Stimulated activated effector memory CD8-positive, alpha-beta T cell treated with anti-CD3 and anti-CD28 coated beads, Interleukin-12 subunit alpha, Interleukin-12 subunit beta, amount 100 ng/mL, for 72 hours (primary cell): ENCODE data around the gene CAMK2D.
A peak's percentile ranks its signal among the peaks of the same experiment; 100 is the strongest.

Experiments
- ATAC-seq: fragments of 150-1000 bp; cut with Tn5 transposase; 2 replicates; pipeline ENCODE4 v1.10.0; 2021
- DNase-seq, 2 donors: peaks; one replicate each; pipeline ENCODE4 v3.0.0; 2021 to 2022; ENCODE audit warnings: low spot score in 2 of 2
- H3K27ac Mint-ChIP-seq: one replicate; pipeline ENCODE4 v1.8.0; 2022; ENCODE audit warnings: mild to moderate bottlenecking, mixed read lengths
- H3K36me3 Mint-ChIP-seq: one replicate; pipeline ENCODE4 v1.8.0; 2022; ENCODE audit warnings: mild to moderate bottlenecking, mixed read lengths
- H3K4me1 Mint-ChIP-seq: one replicate; pipeline ENCODE4 v1.8.0; 2022; ENCODE audit warnings: mixed read lengths
- H3K4me3 Mint-ChIP-seq: one replicate; pipeline ENCODE4 v1.8.0; 2022; ENCODE audit warnings: mild to moderate bottlenecking, mixed read lengths
- H3K9me3 Mint-ChIP-seq: one replicate; pipeline ENCODE4 v1.8.0; 2022; ENCODE audit warnings: mixed read lengths

CAMK2D gene

DNA sequence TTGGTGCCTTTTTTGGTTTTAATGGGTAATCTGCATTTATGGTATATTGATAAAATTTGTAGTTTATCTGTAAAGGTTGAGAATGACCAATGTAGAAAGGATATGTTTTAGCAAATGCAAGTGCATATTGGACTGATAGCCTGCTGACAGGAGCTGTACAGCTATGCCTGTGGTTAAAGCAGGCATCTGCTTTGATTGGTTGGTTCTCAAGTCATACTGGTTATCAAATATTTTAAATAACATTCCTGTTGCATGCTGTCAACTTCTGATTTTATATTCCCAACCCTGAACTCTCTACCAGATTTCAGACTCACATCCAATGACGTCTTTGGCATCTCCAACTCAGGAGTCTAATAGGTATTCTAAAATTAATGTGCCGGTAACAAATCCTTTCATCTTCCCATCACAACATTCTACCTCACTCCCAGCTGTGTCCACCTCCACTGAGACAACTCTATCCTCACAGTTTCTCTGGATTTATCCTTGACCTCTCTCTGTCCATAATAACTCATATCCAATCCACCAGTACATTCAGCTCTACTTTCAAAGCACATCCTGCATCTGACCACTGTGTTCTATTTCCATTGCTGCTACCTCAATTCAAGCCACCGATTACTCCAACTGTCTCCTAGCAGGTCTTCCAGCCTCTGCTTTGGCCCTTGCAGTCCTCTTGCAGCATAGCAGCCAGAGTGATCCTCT is 125.7 kb downstream of the CAMK2D start:
- peak; percentile 15 for ATAC-seq

GRCh38 chr4:113634081-113634969 is 127.2 kb downstream of the CAMK2D start:
- peaks cover 6% of the 10 kb centered on the region for H3K36me3 Mint-ChIP-seq
- ATAC-seq (no peak), DNase-seq (no peak)
- H3K4me3 Mint-ChIP-seq: no peak overlapping the region
- H3K4me1 Mint-ChIP-seq: peaks cover 29% of the 10 kb centered on the region
- no peak overlapping the region for H3K27ac Mint-ChIP-seq
- no peaks in the 10 kb centered on the region for H3K9me3 Mint-ChIP-seq

More for the DNA sequence above, 125.7 kb downstream of the CAMK2D start:
- H3K4me3 Mint-ChIP-seq: peak overlapping the region; percentile 56
- peaks cover 6% of the 10 kb centered on the region for H3K36me3 Mint-ChIP-seq
- peak overlapping the region; percentile 85 for H3K27ac Mint-ChIP-seq
- no peak for DNase-seq
- H3K4me1 Mint-ChIP-seq: peaks cover 45% of the 10 kb centered on the region
- H3K9me3 Mint-ChIP-seq: no peaks in the 10 kb centered on the region

DNA sequence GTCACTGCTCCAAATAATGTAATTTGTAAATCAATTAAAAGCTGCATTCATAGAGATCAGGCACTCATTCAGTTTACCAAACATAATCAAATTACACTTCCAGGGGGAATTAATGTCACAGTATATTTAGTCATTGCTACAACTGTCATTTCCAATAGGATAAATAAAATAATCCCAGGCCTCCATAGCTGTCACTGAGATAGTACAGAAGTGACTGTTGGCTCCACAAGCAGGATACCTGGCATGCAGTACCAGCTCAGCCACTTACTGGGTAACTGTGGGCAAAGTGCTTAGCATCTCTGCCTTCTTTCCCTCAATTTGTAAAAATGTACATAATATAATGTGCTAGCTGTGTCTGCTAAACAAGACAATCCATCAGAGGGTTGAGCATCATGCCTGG is 128.1 kb downstream of the CAMK2D start:
- DNase-seq: no peak
- H3K4me1 Mint-ChIP-seq: peaks cover 23% of the 10 kb centered on the region
- H3K9me3 Mint-ChIP-seq: no peaks in the 10 kb centered on the region
- H3K27ac Mint-ChIP-seq: no peak overlapping the region
- no peak for ATAC-seq
- no peak overlapping the region for H3K4me3 Mint-ChIP-seq
- H3K36me3 Mint-ChIP-seq: peaks cover 6% of the 10 kb centered on the region

DNA sequence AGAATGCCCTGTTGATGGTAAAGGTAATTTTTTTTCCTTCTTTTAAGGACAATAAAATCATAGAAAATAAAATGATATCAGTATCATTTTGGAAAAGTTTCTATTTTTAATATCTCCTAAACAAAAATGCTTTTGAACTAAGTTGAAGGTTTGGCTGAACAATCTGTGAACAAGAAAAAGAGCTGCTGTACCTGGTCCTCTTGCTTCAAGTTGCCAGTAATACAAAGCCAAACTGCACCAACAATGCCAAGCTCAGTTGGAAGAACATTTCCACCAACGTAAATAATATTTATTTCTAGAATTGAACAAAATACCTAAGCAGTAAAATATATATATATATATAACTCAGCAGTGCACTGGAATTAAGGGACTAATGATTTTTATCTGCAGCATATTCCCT is 132.8 kb downstream of the CAMK2D start:
- H3K4me3 Mint-ChIP-seq: no peak overlapping the region
- no peak for DNase-seq
- no peaks in the 10 kb centered on the region for H3K9me3 Mint-ChIP-seq
- peaks cover 20% of the 10 kb centered on the region for H3K36me3 Mint-ChIP-seq
- peaks cover 29% of the 10 kb centered on the region for H3K4me1 Mint-ChIP-seq
- no peak overlapping the region for H3K27ac Mint-ChIP-seq
- no peak for ATAC-seq

GRCh38 chr4:113627321-113627720 is 134.2 kb downstream of the CAMK2D start:
- DNase-seq (no peak), ATAC-seq (no peak)
- Mint-ChIP-seq H3K4me1 (peaks cover 32% of the 10 kb centered on the region), H3K36me3 (peaks cover 22% of the 10 kb centered on the region), H3K27ac (no peak overlapping the region), H3K9me3 (no peaks in the 10 kb centered on the region), H3K4me3 (no peak overlapping the region)

DNA sequence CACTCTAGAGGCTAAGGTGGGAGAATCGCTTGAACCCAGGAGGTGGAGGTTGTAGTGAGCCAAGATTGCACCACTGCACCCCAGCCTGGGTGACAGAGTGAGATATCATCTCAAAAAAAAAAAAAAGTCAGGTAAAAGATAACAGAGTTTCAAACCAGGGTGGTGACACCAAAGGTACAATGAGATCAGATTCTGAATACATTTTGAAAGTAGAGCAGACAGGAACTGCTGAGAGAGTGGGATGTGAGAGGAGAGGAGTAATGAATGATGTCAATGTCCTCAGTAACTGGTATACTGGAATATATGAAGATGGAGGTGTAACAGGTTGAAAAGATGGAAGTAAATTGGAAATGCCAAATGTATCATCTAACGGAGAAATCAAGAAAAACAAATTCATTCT is 135.6 kb downstream of the CAMK2D start:
- peaks cover 33% of the 10 kb centered on the region for H3K36me3 Mint-ChIP-seq
- no peaks in the 10 kb centered on the region for H3K9me3 Mint-ChIP-seq
- peak overlapping the region; percentile 7 for H3K27ac Mint-ChIP-seq
- no peak for DNase-seq
- peaks cover 40% of the 10 kb centered on the region for H3K4me1 Mint-ChIP-seq
- no peak overlapping the region for H3K4me3 Mint-ChIP-seq
- peak; percentile 95 for ATAC-seq

DNA sequence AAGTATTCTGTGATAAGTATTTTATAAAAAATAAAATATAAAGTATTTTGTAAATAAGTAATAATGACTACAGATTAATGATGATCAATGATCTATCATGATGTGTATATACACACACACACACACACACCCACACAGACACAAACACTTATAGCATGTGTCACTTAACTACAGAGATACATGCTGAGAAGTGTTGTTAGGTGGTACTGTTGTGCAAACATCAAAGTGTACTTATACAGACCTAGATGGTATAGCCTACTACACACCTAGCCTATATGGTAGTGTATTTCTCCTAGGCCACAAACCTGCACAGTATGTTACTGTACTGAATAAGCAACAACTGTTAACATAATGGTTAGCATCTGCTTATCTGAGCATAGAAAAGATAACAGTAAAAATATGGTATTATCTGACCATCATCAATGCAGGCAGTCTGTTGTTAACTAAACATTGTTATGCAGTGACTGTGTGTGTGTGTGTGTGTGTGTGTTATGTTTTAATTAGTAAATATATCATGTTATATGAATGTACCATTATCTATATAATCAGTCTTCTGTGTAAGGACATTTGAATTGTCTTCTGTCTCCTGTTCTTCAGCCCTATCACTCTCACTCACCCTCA is 138.2 kb downstream of the CAMK2D start:
- Mint-ChIP-seq H3K4me3 (no peak overlapping the region), H3K27ac (no peak overlapping the region), H3K9me3 (no peaks in the 10 kb centered on the region), H3K36me3 (peaks cover 38% of the 10 kb centered on the region), H3K4me1 (peaks cover 40% of the 10 kb centered on the region)
- DNase-seq (no peak), ATAC-seq (no peak)

DNA sequence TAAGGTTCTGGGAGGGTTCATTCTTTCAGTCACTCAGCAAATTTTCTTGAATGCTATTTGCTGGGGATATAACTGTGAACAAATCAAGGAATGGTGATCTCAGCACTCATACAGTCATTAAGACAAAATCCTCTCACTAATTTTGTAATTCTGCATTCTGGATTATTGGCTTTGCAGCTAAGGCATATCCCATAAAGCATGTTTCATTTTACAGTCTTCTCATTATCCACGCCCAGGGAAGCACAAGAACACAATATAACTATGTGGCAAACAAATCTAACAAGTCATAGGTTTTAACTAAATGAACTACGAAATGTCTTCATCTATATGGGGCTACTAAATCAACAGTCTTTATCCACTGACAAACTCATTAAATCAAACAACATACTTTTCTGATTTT is 139.9 kb downstream of the CAMK2D start:
- H3K36me3 Mint-ChIP-seq: peaks cover 41% of the 10 kb centered on the region
- DNase-seq: no peak
- no peak overlapping the region for H3K4me3 Mint-ChIP-seq
- H3K9me3 Mint-ChIP-seq: no peaks in the 10 kb centered on the region
- peaks cover 38% of the 10 kb centered on the region for H3K4me1 Mint-ChIP-seq
- H3K27ac Mint-ChIP-seq: no peak overlapping the region
- no peak for ATAC-seq

- Mint-ChIP-seq H3K9me3 (no peaks in the 10 kb centered on the region), H3K4me1 (peaks cover 23% of the 10 kb centered on the region), H3K4me3 (no peak overlapping the region), H3K27ac (no peak overlapping the region), H3K36me3 (peaks cover 32% of the 10 kb centered on the region)
- ATAC-seq: no peak
- DNase-seq: no peak
These were observed 141.5 kb downstream of the CAMK2D start for GRCh38 chr4:113620032-113620431.

- Mint-ChIP-seq H3K36me3 (peaks cover 27% of the 10 kb centered on the region), H3K4me3 (no peak overlapping the region), H3K9me3 (no peaks in the 10 kb centered on the region), H3K27ac (no peak overlapping the region), H3K4me1 (peaks cover 19% of the 10 kb centered on the region)
- no peak for ATAC-seq
- no peak for DNase-seq
These were observed 142.0 kb downstream of the CAMK2D start for GRCh38 chr4:113619526-113619925.

- H3K9me3 Mint-ChIP-seq: no peaks in the 10 kb centered on the region
- H3K36me3 Mint-ChIP-seq: peaks cover 25% of the 10 kb centered on the region
- no peak overlapping the region for H3K4me3 Mint-ChIP-seq
- H3K27ac Mint-ChIP-seq: no peak overlapping the region
- no peak for DNase-seq
- peaks cover 25% of the 10 kb centered on the region for H3K4me1 Mint-ChIP-seq
- ATAC-seq: no peak
These were observed 143.3 kb downstream of the CAMK2D start for GRCh38 chr4:113618205-113618604.

GRCh38 chr4:113617195-113617594 is 144.3 kb downstream of the CAMK2D start:
- peaks cover 22% of the 10 kb centered on the region for H3K36me3 Mint-ChIP-seq
- H3K4me3 Mint-ChIP-seq: no peak overlapping the region
- H3K9me3 Mint-ChIP-seq: no peaks in the 10 kb centered on the region
- no peak for DNase-seq
- H3K27ac Mint-ChIP-seq: no peak overlapping the region
- ATAC-seq: no peak
- H3K4me1 Mint-ChIP-seq: peaks cover 21% of the 10 kb centered on the region

GRCh38 chr4:113616443-113616842 is 145.1 kb downstream of the CAMK2D start:
- Mint-ChIP-seq H3K4me3 (no peak overlapping the region), H3K27ac (no peak overlapping the region), H3K9me3 (no peaks in the 10 kb centered on the region), H3K36me3 (peaks cover 17% of the 10 kb centered on the region), H3K4me1 (peaks cover 14% of the 10 kb centered on the region)
- no peak for DNase-seq
- no peak for ATAC-seq

DNA sequence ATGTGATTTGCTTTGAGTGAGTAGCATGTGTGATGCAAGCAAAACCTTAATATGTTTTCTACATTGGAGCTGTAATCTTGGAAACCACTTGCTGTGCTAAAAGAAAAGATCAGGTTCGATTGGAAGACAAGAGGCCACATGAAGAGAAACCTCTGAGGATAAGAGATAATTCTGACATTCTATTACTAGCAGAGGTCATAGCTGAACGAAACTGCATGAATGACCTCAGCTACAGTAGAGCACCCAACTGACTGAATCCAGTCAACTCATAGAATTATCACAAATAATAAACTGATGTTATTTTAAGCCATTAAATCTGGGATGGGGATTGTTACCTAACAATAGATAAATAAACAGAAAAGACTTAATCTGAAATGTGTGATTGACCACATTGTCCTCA is 147.1 kb downstream of the CAMK2D start:
- no peak for ATAC-seq
- H3K36me3 Mint-ChIP-seq: peaks cover 22% of the 10 kb centered on the region
- H3K4me3 Mint-ChIP-seq: no peak overlapping the region
- H3K27ac Mint-ChIP-seq: no peak overlapping the region
- H3K4me1 Mint-ChIP-seq: peaks cover 14% of the 10 kb centered on the region
- DNase-seq: no peak
- H3K9me3 Mint-ChIP-seq: no peaks in the 10 kb centered on the region

DNA sequence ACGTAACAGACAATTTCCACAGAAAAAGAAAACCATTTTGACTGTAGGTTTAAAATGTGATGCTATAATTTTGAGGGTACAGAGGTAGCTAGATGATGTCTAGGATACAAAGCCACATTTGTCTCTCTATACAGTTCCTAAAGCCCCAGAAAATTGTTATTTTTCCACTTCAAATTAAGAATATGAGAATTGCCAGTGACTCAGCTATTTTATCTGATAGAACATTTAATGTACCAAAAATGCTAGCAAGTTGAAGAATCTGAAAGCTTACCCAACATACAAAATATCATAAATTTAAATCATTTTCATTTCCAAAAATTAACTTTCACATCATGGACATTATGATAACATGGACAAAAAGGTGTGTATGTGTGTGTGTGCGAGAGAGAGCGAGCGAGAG is 148.0 kb downstream of the CAMK2D start:
- no peaks in the 10 kb centered on the region for H3K9me3 Mint-ChIP-seq
- no peak overlapping the region for H3K27ac Mint-ChIP-seq
- no peak overlapping the region for H3K4me3 Mint-ChIP-seq

More for the DNA sequence above, 148.0 kb downstream of the CAMK2D start:
- no peak for DNase-seq
- Mint-ChIP-seq H3K4me1 (peaks cover 15% of the 10 kb centered on the region), H3K36me3 (peaks cover 31% of the 10 kb centered on the region)
- ATAC-seq: no peak
